ENCODE measurements around the gene SREBF2. TPM values are rescaled to one million over a fixed set of nuclear protein-coding genes. Genes with fewer than 3 reads are reported as not detected.

SREBF2 gene
- total and polyA plus RNA-seq, 2 of the 8 experiments (the other 6 are each of a cell fraction or from before 2014, with no cell fraction given), result 125 to 144 TPM

DNA sequence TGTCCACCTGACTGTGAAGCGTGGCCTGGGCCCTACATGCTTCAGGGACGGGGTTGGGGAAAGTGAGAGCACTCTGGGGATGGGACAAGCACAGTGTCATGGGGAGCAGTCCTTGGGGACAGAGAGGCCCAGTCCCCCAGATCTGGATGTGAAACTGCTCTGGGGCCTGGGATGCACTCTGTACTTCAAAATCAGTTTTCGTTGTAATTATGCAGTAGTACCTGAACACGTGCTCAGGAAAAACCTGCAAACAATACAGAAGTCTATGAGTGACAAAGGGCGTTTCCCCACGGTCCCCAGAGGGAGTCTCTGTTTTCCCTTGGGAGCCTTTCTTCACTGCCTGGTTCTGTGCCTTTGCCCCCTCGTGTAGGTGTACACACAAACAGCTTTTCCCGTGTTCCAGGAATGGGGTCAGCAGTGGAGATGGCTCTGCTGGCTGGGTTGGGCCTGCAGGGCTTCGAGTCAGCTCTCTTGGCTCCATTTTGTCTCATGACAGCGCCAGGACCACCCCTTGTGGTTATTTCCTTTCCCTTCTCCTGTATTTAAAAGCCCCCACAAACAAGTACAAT is 98.9 kb downstream of the SREBF2 start:
- no peak overlapping the region for H3K4me3 ChIP-seq (ENCODE audit: extremely low read depth in 1 of 4, insufficient read depth in 2 of 4, low read depth in 3 of 4, low read length in 4 of 4)
- no peak overlapping the region for H3K56ac ChIP-seq (replicated peaks; ENCODE audit: insufficient read length, low read depth, low read length)
- no peak overlapping the region for H2BK15ac ChIP-seq (ENCODE audit: low read length)
- H2BK20ac ChIP-seq (ENCODE audit: low read length), result no peak overlapping the region
- H3K18ac ChIP-seq (ENCODE audit: extremely low read depth, low read length), result no peak overlapping the region
- no peak overlapping the region for H2AK5ac ChIP-seq (ENCODE audit: low read depth, low read length)
- H4K8ac ChIP-seq (ENCODE audit: extremely low read depth, insufficient read depth, low read length), result no peak overlapping the region
- no peaks in the 10 kb centered on the region for H3K79me2 ChIP-seq (ENCODE audit: control insufficient read depth in 1 of 2, insufficient read depth in 2 of 2, low read length in 2 of 2)
- H4K91ac ChIP-seq (replicated peaks; ENCODE audit: insufficient read length, low read length), result no peak overlapping the region
- H3K36me3 ChIP-seq (ENCODE audit: control insufficient read depth in 2 of 4, insufficient read depth in 4 of 4, low read length in 3 of 4), result no peaks in the 10 kb centered on the region; a peak in 2 of 8 replicates
- H3K14ac ChIP-seq (ENCODE audit: insufficient read length), result no peak overlapping the region
- H2AFZ ChIP-seq (ENCODE audit: low read length), result no peak overlapping the region
- no peaks in the 10 kb centered on the region for H3K79me1 ChIP-seq (ENCODE audit: low read depth, low read length)
- no peak overlapping the region for H2BK120ac ChIP-seq (replicated peaks; ENCODE audit: low read depth, low read length)
- H3K27ac ChIP-seq (ENCODE audit: low read depth, low read length), result no peak overlapping the region
- no peak for FAIRE-seq
- peaks cover 11 to 13% of the 10 kb centered on the region in 2 experiments for H4K20me1 ChIP-seq (replicated peaks in 1 of 2; ENCODE audit: control insufficient read depth in 1 of 2, insufficient read depth in 2 of 2, low read length in 2 of 2)
- no peak overlapping the region for H3K23ac ChIP-seq (ENCODE audit: insufficient read length)
- no peak overlapping the region for H4K5ac ChIP-seq (ENCODE audit: insufficient read length, low read depth, low read length)
- ChIA-PET POLR2A (ENCODE audit: partially characterized antibody) (interaction anchor here (0.6 to 3.6 kb wide), 4 partner anchors 11 to 195 kb away, joined by 3 to 15 read pairs (median 8); partner anchors contain the start of gene CENPM), CTCF (ENCODE audit: partially characterized antibody) (interaction anchor here (0.9 to 1.4 kb wide), 2 partner anchors 9 to 12 kb away, joined by 3 to 4 read pairs; no protein-coding TSS in a partner anchor)
- DNase-seq (ENCODE audit: low read depth in 1 of 2, low spot score in 2 of 2), result no peak
- H3K4me1 ChIP-seq (replicated peaks in 1 of 4; ENCODE audit: control insufficient read depth in 3 of 4, insufficient read depth in 4 of 4, low read length in 3 of 4), result peaks cover 0 to 16% (median 7%) of the 10 kb centered on the region in 4 experiments; a peak in 6 of 7 replicates
- no peak overlapping the region for H2BK5ac ChIP-seq (ENCODE audit: low read depth, low read length)
- no peak overlapping the region for H3K4ac ChIP-seq (replicated peaks; ENCODE audit: insufficient read length, low read depth, low read length)
- H2BK12ac ChIP-seq (ENCODE audit: low read depth, low read length), result no peak overlapping the region
- no peak overlapping the region for H3K4me2 ChIP-seq (ENCODE audit: insufficient read depth in 1 of 2, low read depth in 2 of 2, low read length in 2 of 2)
- no peaks in the 10 kb centered on the region for H3K9me3 ChIP-seq (ENCODE audit: insufficient read depth in 2 of 2, low read depth in 1 of 2, low read length in 1 of 2)
- H3K23me2 ChIP-seq (ENCODE audit: low read depth, low read length), result no peaks in the 10 kb centered on the region
- WGBS, 2 experiments (ENCODE audit: extremely low coverage in 1 of 2, insufficient coverage in 1 of 2, insufficient read length in 1 of 2, insufficient replicate concordance in 2 of 2, low coverage in 1 of 2, low lambda C conversion rate in 2 of 2, missing lambda C conversion rate in 1 of 2), result 78% methylated on average over 10 of the region's 10 CpGs; no CpG with 5 or more reads in 1 of the 2 experiments
- H3K27me3 ChIP-seq (replicated peaks in 1 of 4; ENCODE audit: control insufficient read depth in 3 of 4, extremely low read depth in 1 of 4, insufficient read depth in 3 of 4, low read length in 3 of 4), result peaks cover 0 to 21% (median 13%) of the 10 kb centered on the region in 4 experiments; a peak in 5 of 7 replicates
- H3K9ac ChIP-seq (replicated peaks in 1 of 4; ENCODE audit: extremely low read depth in 1 of 4, low read depth in 3 of 4, low read length in 3 of 4), result no peak overlapping the region
- TF ChIP-seq ZNF274 (IDR thresholded peaks at IDR 0.05; ENCODE audit: borderline replicate concordance, extremely low read depth, low read length) (no peak), RAD21 (IDR thresholded peaks at IDR 0.05 in 1 of 2, conservative IDR thresholded peaks at IDR 0.05 in 1 of 2; ENCODE audit: low read depth in 2 of 2, low read length in 2 of 2) (no peak), CBX8 (IDR thresholded peaks at IDR 0.05; ENCODE audit: borderline replicate concordance, low read depth, low read length) (no peak), TBP (IDR thresholded peaks at IDR 0.05; ENCODE audit: low read depth, low read length) (no peak)

Measured in H1 (cell line).